CD4-positive, alpha-beta memory T cell (primary cell): Measurements from ENCODE around the gene SLC9C1. TPM values are rescaled to one million over a fixed set of nuclear protein-coding genes. Genes with fewer than 3 reads are reported as not detected.

Experiments used
- CTCF ChIA-PET: fragments of 350-600 bp; sonication (Branson Sonifier 250); formaldehyde crosslinking; loops from one replicate; lab custom pipeline; 2021; ENCODE audit warnings: inconsistent platforms; ENCODE audit not compliant: partially characterized antibody; lab: Charles Lee
- POLR2A ChIA-PET: fragments of 350-600 bp; sonication (Branson Sonifier 250); formaldehyde crosslinking; loops from one replicate; lab custom pipeline; 2021; ENCODE audit not compliant: partially characterized antibody; lab: Charles Lee
- DNase-seq, 5 donors: peaks; one replicate each; pipeline versions ENCODE4 v3.0.0 to v3.0.0-alpha.2; 2020 to 2022; ENCODE audit warnings: mixed read lengths in 1 of 5
- H3K27ac ChIP-seq: one replicate; pipeline ENCODE4 v1.7.0; 2013; ENCODE audit warnings: low read depth, low read length
- H3K27me3 ChIP-seq: 2 replicates; pipeline ENCODE4 v1.7.0; 2013; ENCODE audit warnings: mild to moderate bottlenecking, low read length, moderate library complexity; ENCODE audit not compliant: insufficient read depth
- H3K36me3 ChIP-seq: 2 replicates; pipeline ENCODE4 v1.7.0; 2013; ENCODE audit warnings: mild to moderate bottlenecking, low read length, moderate library complexity; ENCODE audit not compliant: insufficient read depth
- H3K4me1 ChIP-seq: 2 replicates; pipeline ENCODE4 v1.7.0; 2013; ENCODE audit warnings: mild to moderate bottlenecking, low read length, moderate library complexity; ENCODE audit not compliant: insufficient read depth
- H3K4me3 ChIP-seq, 2 donors: one replicate each; pipeline ENCODE4 v1.7.0; 2013; ENCODE audit warnings: low read length in 2 of 2, mild to moderate bottlenecking in 1 of 2
- H3K9me3 ChIP-seq, 2 donors: one replicate each; pipeline ENCODE4 v1.7.0; 2013; ENCODE audit warnings: low read length in 2 of 2, control low read depth in 1 of 2; ENCODE audit not compliant: control insufficient read depth in 1 of 2
- H3K27ac Mint-ChIP-seq, 7 donors: one replicate each; pipeline ENCODE4 v1.8.0; 2020 to 2021; ENCODE audit warnings: mixed read lengths in 7 of 7, mild to moderate bottlenecking in 6 of 7, inconsistent platforms in 3 of 7, moderate library complexity in 3 of 7
- H3K27me3 Mint-ChIP-seq, 2 donors: one replicate each; pipeline ENCODE4 v1.8.0; 2020 to 2021; ENCODE audit warnings: mixed read lengths in 2 of 2
- H3K36me3 Mint-ChIP-seq, 2 donors: one replicate each; pipeline ENCODE4 v1.8.0; 2020 to 2021; ENCODE audit warnings: mixed read lengths in 2 of 2, inconsistent platforms in 1 of 2, mild to moderate bottlenecking in 1 of 2
- H3K4me1 Mint-ChIP-seq, 4 donors: one replicate each; pipeline ENCODE4 v1.8.0; 2020 to 2021; ENCODE audit warnings: mixed read lengths in 4 of 4, mild to moderate bottlenecking in 1 of 4
- H3K4me3 Mint-ChIP-seq, 8 donors: one replicate each; pipeline ENCODE4 v1.8.0; 2020 to 2021; ENCODE audit warnings: mixed read lengths in 8 of 8, mild to moderate bottlenecking in 7 of 8, moderate library complexity in 6 of 8, inconsistent platforms in 3 of 8
- H3K9me3 Mint-ChIP-seq, 8 donors: one replicate each; pipeline ENCODE4 v1.8.0; 2020 to 2021; ENCODE audit warnings: mixed read lengths in 8 of 8, mild to moderate bottlenecking in 5 of 8, inconsistent platforms in 3 of 8, moderate library complexity in 1 of 8
- intact Hi-C: fragments of 100-400 bp; cut with micrococcal nuclease; formaldehyde crosslinking; loops from one replicate; pipeline ENCODE4 v1.15.1; 2023
- polyA plus RNA-seq, 2 donors: library from polyadenylated mRNA; unstranded; fragments of 300-500 nt; fragmentation: Illumina TruSeq; gene quantifications; one replicate each; pipeline ENCODE4 v1.2.3, GENCODE V29; 2021
- total RNA-seq, 2 experiments: library from RNA; stranded (reverse); gene quantifications; one replicate each; pipeline ENCODE4 v1.2.3, GENCODE V29; 2021

Gene SLC9C1
- total and polyA plus RNA-seq, 4 experiments from 2014 or later: not detected

- ChIA-PET POLR2A (interaction anchor here (3.3 kb wide), 1 partner anchor 10 kb away, joined by 18 read pairs; the partner anchor contains the start of gene GCSAM), CTCF (interaction anchor here (1.2 to 2.8 kb wide), 4 partner anchors 9 to 313 kb away, joined by 3 to 15 read pairs (median 7); partner anchors contain the start of gene GCSAM)
- H3K27me3 ChIP-seq: no peaks in the 10 kb centered on the region
- H3K36me3 Mint-ChIP-seq: peaks cover 44 to 46% of the 10 kb centered on the region in 2 donors
- peaks cover 67% of the 10 kb centered on the region for H3K4me1 ChIP-seq
- DNase-seq: no peak
- H3K27ac ChIP-seq: no peak overlapping the region
- peak overlapping the region in 3 of 7 donors; percentile 11 to 25 (median 24) for H3K27ac Mint-ChIP-seq
- H3K4me3 ChIP-seq: no peak overlapping the region
- H3K9me3 ChIP-seq: no peaks in the 10 kb centered on the region
- H3K36me3 ChIP-seq: peaks cover 26% of the 10 kb centered on the region
- no peaks in the 10 kb centered on the region for H3K27me3 Mint-ChIP-seq
- peaks cover 58 to 77% (median 67%) of the 10 kb centered on the region in 4 donors for H3K4me1 Mint-ChIP-seq
- no peaks in the 10 kb centered on the region for H3K9me3 Mint-ChIP-seq
- intact Hi-C loops: no loop called here
- no peak overlapping the region for H3K4me3 Mint-ChIP-seq
Measured at GRCh38 chr3:112123548-112123947, 170.5 kb downstream of the SLC9C1 start.

GRCh38 chr3:112122870-112123269, 171.1 kb downstream of the SLC9C1 start:
- POLR2A ChIA-PET: interaction anchor here (3.3 kb wide), 1 partner anchor 10 kb away, joined by 18 read pairs; the partner anchor contains the start of gene GCSAM
- H3K4me3 Mint-ChIP-seq: no peak overlapping the region

GRCh38 chr3:112121577-112122547, 172.2 kb downstream of the SLC9C1 start:
- Histone ChIP-seq H3K9me3 (no peaks in the 10 kb centered on the region), H3K4me3 (no peak overlapping the region), H3K4me1 (peaks cover 50% of the 10 kb centered on the region), H3K27ac (no peak overlapping the region), H3K27me3 (no peaks in the 10 kb centered on the region), H3K36me3 (peaks cover 26% of the 10 kb centered on the region)
- no peak for DNase-seq
- CTCF ChIA-PET: interaction anchor here (0.9 to 1.6 kb wide), 4 partner anchors 9 to 423 kb away, joined by 3 to 7 read pairs (median 4); no protein-coding TSS in a partner anchor
- no peaks in the 10 kb centered on the region for H3K9me3 Mint-ChIP-seq
- POLR2A ChIA-PET: interaction anchor here (0.9 to 1.1 kb wide), 2 partner anchors 10 to 11 kb away, joined by 4 to 7 read pairs; partner anchors contain the start of gene GCSAM
- H3K27me3 Mint-ChIP-seq: no peaks in the 10 kb centered on the region
- H3K4me3 Mint-ChIP-seq: no peak overlapping the region
- peaks cover 47% of the 10 kb centered on the region in 2 donors for H3K36me3 Mint-ChIP-seq
- intact Hi-C loops: no loop called here
- H3K4me1 Mint-ChIP-seq: peaks cover 43 to 66% (median 51%) of the 10 kb centered on the region in 4 donors
- H3K27ac Mint-ChIP-seq: peak overlapping the region in 4 of 7 donors; percentile 23 to 74 (median 33)

More at GRCh38 chr3:112122870-112123269, 171.1 kb downstream of the SLC9C1 start:
- DNase-seq: no peak
- Histone ChIP-seq H3K4me3 (no peak overlapping the region), H3K27me3 (no peaks in the 10 kb centered on the region), H3K36me3 (peaks cover 26% of the 10 kb centered on the region), H3K4me1 (peaks cover 60% of the 10 kb centered on the region), H3K9me3 (no peaks in the 10 kb centered on the region), H3K27ac (no peak overlapping the region)
- CTCF ChIA-PET: interaction anchor here (2.3 to 2.8 kb wide), 2 partner anchors 12 to 14 kb away, joined by 10 to 15 read pairs; no protein-coding TSS in a partner anchor
- Mint-ChIP-seq H3K36me3 (peaks cover 44 to 46% of the 10 kb centered on the region in 2 donors), H3K4me1 (peaks cover 52 to 75% (median 61%) of the 10 kb centered on the region in 4 donors), H3K27me3 (no peaks in the 10 kb centered on the region), H3K9me3 (no peaks in the 10 kb centered on the region), H3K27ac (peak overlapping the region in 4 of 7 donors; percentile 1 to 26 (median 12))
- intact Hi-C loops: no loop called here

DNA sequence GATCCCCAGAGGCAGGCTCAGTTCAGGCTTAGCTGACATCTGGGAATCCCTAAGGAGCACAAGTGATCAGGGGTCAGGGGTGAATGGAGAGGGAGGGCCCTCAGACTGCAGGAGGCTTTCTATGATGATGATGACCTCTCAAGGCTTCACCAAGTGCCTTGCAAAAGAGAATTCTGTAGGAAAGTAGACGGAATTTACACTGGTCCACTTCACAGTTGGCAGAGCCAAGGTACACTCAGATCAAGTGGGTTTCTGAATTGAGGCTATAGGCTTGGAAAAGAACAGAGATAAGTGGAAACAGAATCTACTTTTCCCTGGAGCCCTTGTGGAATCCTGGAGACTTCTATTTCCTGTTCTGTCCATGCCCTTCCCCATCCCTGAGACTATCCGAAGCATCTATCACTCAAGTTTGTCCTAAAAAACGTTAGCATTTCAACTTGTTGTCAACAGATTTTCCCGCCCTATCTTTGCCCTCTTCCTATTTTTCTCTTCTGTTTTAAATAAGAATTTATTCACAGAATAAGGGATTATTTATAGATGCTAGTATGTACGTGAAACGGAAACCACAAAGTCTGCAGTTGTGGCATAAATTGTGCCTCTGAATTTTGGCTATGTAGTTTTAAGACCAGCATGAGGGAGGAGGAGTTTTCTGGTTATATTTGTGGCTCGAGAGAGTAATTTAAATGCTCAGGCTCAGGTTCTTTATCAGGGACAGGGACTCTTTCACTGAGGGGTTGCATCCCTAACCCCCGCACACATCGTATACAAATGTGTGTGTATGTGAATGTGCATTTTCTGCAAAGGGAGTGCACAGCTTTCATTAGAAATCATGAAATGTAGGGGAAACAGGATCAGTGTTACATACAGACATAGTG, 173.8 kb downstream of the SLC9C1 start:
- Mint-ChIP-seq H3K27me3 (no peaks in the 10 kb centered on the region), H3K36me3 (peaks cover 33 to 35% of the 10 kb centered on the region in 2 donors), H3K4me3 (peak overlapping the region in 7 of 8 donors; percentile 39 to 75 (median 59)), H3K9me3 (no peaks in the 10 kb centered on the region), H3K4me1 (peaks cover 29 to 49% (median 36%) of the 10 kb centered on the region in 4 donors), H3K27ac (peak overlapping the region; percentile 17 to 94 (median 87))
- POLR2A ChIA-PET: interaction anchor here (1.5 kb wide), 1 partner anchor 9 kb away, joined by 5 read pairs; no protein-coding TSS in a partner anchor
- Histone ChIP-seq H3K4me3 (no peak overlapping the region), H3K36me3 (peaks cover 20% of the 10 kb centered on the region), H3K27ac (peak overlapping the region; percentile 9), H3K4me1 (peaks cover 33% of the 10 kb centered on the region), H3K27me3 (no peaks in the 10 kb centered on the region), H3K9me3 (no peaks in the 10 kb centered on the region)
- intact Hi-C loops: no loop called here
- peak in 1 of 5 donors; percentile 35 for DNase-seq
- CTCF ChIA-PET: interaction anchor here (0.8 to 4.1 kb wide), 6 partner anchors 8 to 411 kb away, joined by 3 to 21 read pairs (median 4); partner anchors contain the start of gene SLC9C1

DNA sequence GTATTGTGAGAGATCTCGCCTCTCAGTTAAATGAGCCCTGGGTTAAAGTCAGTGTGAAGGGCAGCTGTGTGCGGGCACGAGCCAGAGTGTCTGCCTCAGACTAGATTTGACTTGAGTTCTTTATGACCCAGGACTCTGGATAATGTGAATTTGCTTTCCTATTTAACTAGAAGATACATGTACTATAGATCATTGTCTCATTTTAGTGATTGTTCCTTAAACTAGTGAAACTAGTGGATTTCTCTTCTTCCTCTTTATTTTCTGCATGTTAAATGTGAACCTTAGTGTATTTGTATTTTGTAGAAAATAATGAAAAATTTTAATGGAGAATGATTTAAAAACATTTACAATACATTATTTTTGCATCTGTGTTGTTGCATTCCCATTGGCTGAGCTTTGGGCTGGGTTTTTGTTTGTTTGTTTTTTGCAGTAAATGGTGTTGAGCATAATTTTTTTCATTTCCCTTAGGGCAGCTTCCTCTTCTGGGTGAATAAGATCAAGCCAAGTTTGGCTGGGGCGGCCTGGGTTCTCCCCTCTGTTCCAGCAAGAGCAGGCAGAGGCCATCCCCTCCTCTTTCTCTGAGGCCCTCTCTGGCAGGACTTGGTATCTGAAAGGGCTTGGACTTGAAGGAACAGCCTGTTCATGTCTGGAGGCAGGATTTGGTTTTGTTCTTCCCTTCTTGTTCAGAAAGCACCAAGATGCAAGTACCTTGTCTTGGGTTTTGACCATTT, 176.0 kb downstream of the SLC9C1 start:
- Histone ChIP-seq H3K36me3 (peaks cover 3% of the 10 kb centered on the region), H3K4me3 (no peak overlapping the region), H3K4me1 (peaks cover 27% of the 10 kb centered on the region), H3K27ac (no peak overlapping the region), H3K27me3 (no peaks in the 10 kb centered on the region), H3K9me3 (no peaks in the 10 kb centered on the region)
- DNase-seq: no peak
- Mint-ChIP-seq H3K27ac (peak overlapping the region in 2 of 7 donors; percentile 31 to 43), H3K4me1 (peaks cover 29 to 38% (median 30%) of the 10 kb centered on the region in 4 donors), H3K9me3 (no peaks in the 10 kb centered on the region), H3K4me3 (no peak overlapping the region), H3K27me3 (no peaks in the 10 kb centered on the region), H3K36me3 (peaks cover 16 to 18% of the 10 kb centered on the region in 2 donors)
- CTCF ChIA-PET: interaction anchor here (4.1 kb wide), 1 partner anchor 20 kb away, joined by 21 read pairs; no protein-coding TSS in a partner anchor
- intact Hi-C loops: no loop called here
- POLR2A ChIA-PET: interaction anchor here (0.7 to 1.5 kb wide), 2 partner anchors 9 to 20 kb away, joined by 3 read pairs; no protein-coding TSS in a partner anchor

DNA sequence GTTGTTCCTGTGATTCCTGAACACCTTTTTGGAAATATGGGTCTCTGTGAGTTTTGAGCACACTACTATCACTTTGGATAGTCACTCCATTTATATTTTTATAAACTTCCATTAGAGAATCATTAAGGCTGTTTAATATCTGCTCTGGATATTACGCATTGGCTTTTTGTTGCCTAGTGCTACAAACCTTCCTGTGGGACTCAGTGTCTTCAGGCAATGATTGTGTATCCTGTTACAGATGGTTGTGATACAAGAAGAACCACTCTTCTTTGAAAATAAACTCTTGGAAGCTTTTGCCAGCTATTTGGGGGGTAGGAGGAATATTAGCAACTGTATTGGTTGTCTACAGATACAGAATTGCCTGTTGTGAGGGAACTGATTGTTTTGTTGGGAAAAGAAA, 176.6 kb downstream of the SLC9C1 start:
- Mint-ChIP-seq H3K9me3 (no peaks in the 10 kb centered on the region), H3K36me3 (peaks cover 10 to 13% of the 10 kb centered on the region in 2 donors), H3K4me1 (peaks cover 25 to 38% (median 29%) of the 10 kb centered on the region in 4 donors), H3K27ac (no peak overlapping the region), H3K4me3 (no peak overlapping the region), H3K27me3 (no peaks in the 10 kb centered on the region)
- no peak overlapping the region for H3K4me3 ChIP-seq
- no peaks in the 10 kb centered on the region for H3K27me3 ChIP-seq
- ChIA-PET POLR2A (interaction anchor here (0.7 to 1.5 kb wide), 3 partner anchors 10 to 21 kb away, joined by 3 read pairs; no protein-coding TSS in a partner anchor), CTCF (interaction anchor here (1.4 to 4.1 kb wide), 2 partner anchors 20 to 176 kb away, joined by 3 to 21 read pairs; no protein-coding TSS in a partner anchor)
- H3K9me3 ChIP-seq: no peaks in the 10 kb centered on the region
- no peak overlapping the region for H3K27ac ChIP-seq
- intact Hi-C loops: no loop called here
- peaks cover 27% of the 10 kb centered on the region for H3K4me1 ChIP-seq
- no peaks in the 10 kb centered on the region for H3K36me3 ChIP-seq
- DNase-seq: no peak
